Liver (tissue), 9 donors: ENCODE measurements around the gene TRPM1. TPM values are rescaled to one million over a fixed set of nuclear protein-coding genes. Genes with fewer than 3 reads are reported as not detected.

Experiments
- DNase-seq: peaks from one replicate; pipeline ENCODE4 v3.0.0-alpha.2; 2017; ENCODE audit warnings: low spot score
- H3K27ac ChIP-seq, 2 donors: one replicate each; pipeline ENCODE4 v1.7.0; 2013; ENCODE audit warnings: inconsistent platforms in 2 of 2, low read length in 2 of 2, control low read depth in 1 of 2, low read depth in 1 of 2, mild to moderate bottlenecking in 1 of 2
- H3K27me3 ChIP-seq, 4 donors: one replicate each; pipeline versions ENCODE4 v1.6.1 to v1.7.0; 2013; ENCODE audit warnings: low read length in 3 of 4, inconsistent platforms in 1 of 4, mild to moderate bottlenecking in 1 of 4, moderate library complexity in 1 of 4; ENCODE audit not compliant: control insufficient read depth in 4 of 4, insufficient read depth in 4 of 4
- H3K36me3 ChIP-seq, 4 donors: one replicate each; pipeline versions ENCODE4 v1.6.1 to v1.7.0; 2013; ENCODE audit warnings: low read length in 3 of 4, mild to moderate bottlenecking in 3 of 4, low read depth in 1 of 4, moderate library complexity in 1 of 4; ENCODE audit not compliant: control insufficient read depth in 4 of 4, insufficient read depth in 3 of 4
- H3K4me1 ChIP-seq, 4 donors: one replicate each; pipeline versions ENCODE4 v1.6.1 to v1.7.0; 2013; ENCODE audit warnings: low read length in 3 of 4, mild to moderate bottlenecking in 3 of 4, moderate library complexity in 1 of 4; ENCODE audit not compliant: control insufficient read depth in 4 of 4, insufficient read depth in 4 of 4
- H3K4me3 ChIP-seq, 3 donors: one replicate each; pipeline versions ENCODE4 v1.6.1 to v1.7.0; 2013; ENCODE audit warnings: low read length in 3 of 3, control low read depth in 1 of 3, low read depth in 1 of 3, mild to moderate bottlenecking in 1 of 3
- H3K9ac ChIP-seq, 2 donors: one replicate each; pipeline ENCODE4 v1.7.0; 2013; ENCODE audit warnings: low read length in 2 of 2, mild to moderate bottlenecking in 2 of 2, moderate library complexity in 2 of 2, control low read depth in 1 of 2, low read depth in 1 of 2
- H3K9me3 ChIP-seq, 4 donors: one replicate each; pipeline versions ENCODE4 v1.6.1 to v1.7.0; 2013; ENCODE audit warnings: low read length in 3 of 4; ENCODE audit not compliant: control insufficient read depth in 4 of 4
- EGR1 ChIP-seq, 2 donors: IDR thresholded peaks; 2 replicates each; pipeline ENCODE4 v1.6.1; 2016 to 2018; ENCODE audit warnings: antibody characterized with exemption in 2 of 2, low read depth in 2 of 2
- HNF4G ChIP-seq: IDR thresholded peaks from 2 replicates; pipeline ENCODE4 v1.6.1; 2016; ENCODE audit warnings: antibody characterized with exemption
- JUND ChIP-seq, 2 donors: IDR thresholded peaks; 2 replicates each; pipeline ENCODE4 v1.6.1; 2016; ENCODE audit warnings: antibody characterized with exemption in 2 of 2
- MAX ChIP-seq: IDR thresholded peaks from 2 replicates; pipeline ENCODE4 v1.6.1; 2016; ENCODE audit warnings: antibody characterized with exemption
- REST ChIP-seq: IDR thresholded peaks from 2 replicates; pipeline ENCODE4 v1.6.1; 2016; ENCODE audit warnings: antibody characterized with exemption, mild to moderate bottlenecking
- SP1 ChIP-seq: IDR thresholded peaks from 2 replicates; pipeline ENCODE4 v1.6.1; 2018; ENCODE audit warnings: antibody characterized with exemption, mild to moderate bottlenecking
- YY1 ChIP-seq: IDR thresholded peaks from 2 replicates; pipeline ENCODE4 v1.6.1; 2016; ENCODE audit warnings: antibody characterized with exemption, mild to moderate bottlenecking
- WGBS: extraction: QIAGEN DNeasy Blood & Tissue Kit; methylation state at CpG from one replicate; pipeline ENCODE4 v1.1.7; 2013; 5-methylcytosine and 5-hydroxymethylcytosine counted together
- polyA plus RNA-seq, 2 donors: library from polyadenylated mRNA; stranded (reverse) in 1 of 2; unstranded in 1 of 2; fragments of 200-250 nt in 1 of 2; fragments of >200 nt in 1 of 2; fragmentation: Nextera tagmentation in 1 of 2; extraction: Ambion mirVana in 1 of 2; gene quantifications; one replicate each; pipeline versions ENCODE4 v1.2.1 to v1.2.3, GENCODE V29; 2013 to 2015
- total RNA-seq, 2 donors: library from RNA; depleted of rRNA; stranded (reverse); fragments of >200 nt; gene quantifications; one replicate each; pipeline ENCODE4 v1.2.3, GENCODE V29; 2014
- donor health status: healthy.
- donor health status: healthy.
- donor health status: healthy.
- donor health status: healthy.
- donor health status: healthy.

The TRPM1 gene
- total and polyA plus RNA-seq, 4 donors, result not detected

- TF ChIP-seq REST (no peak), MAX (no peak), EGR1 (IDR thresholded peaks at IDR 0.05; ENCODE audit: low read depth in 2 of 2) (no peak), JUND (IDR thresholded peaks at IDR 0.05) (no peak), HNF4G (no peak)
Measured at GRCh38 chr15:31021067-31021665, 80.4 kb downstream of the TRPM1 start (continued).

DNA sequence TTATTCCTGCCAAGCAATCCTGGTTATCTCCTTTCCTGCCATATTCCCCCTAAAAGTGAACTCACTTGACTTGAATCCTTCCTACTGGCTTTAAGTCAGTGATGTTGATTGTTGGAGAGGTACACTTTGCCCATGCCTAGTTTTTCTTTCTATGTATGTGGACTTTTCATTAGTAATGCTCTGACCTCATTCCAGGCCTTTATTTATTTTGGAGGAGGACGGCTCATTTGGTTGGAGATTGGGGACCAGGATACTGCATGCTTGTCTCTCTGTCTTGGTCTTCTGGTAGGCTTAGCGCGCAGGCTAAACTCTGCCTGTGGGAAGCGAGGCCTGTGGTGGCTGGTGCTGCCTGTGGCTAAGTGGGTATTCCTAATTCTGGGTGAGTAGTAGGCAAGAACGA is 81.0 kb downstream of the TRPM1 start:
- no peaks in the 10 kb centered on the region for H3K9me3 ChIP-seq
- no peak overlapping the region for H3K4me3 ChIP-seq
- WGBS, result 87% methylated on average over 5 of the region's 5 CpGs
- no peak overlapping the region for H3K27ac ChIP-seq
- H3K4me1 ChIP-seq, result no peaks in the 10 kb centered on the region
- H3K9ac ChIP-seq, result no peak overlapping the region
- no peak for TF ChIP-seq EGR1 (IDR thresholded peaks at IDR 0.05; ENCODE audit: low read depth in 2 of 2)
- no peaks in the 10 kb centered on the region for H3K27me3 ChIP-seq
- no peaks in the 10 kb centered on the region for H3K36me3 ChIP-seq
- no peak for DNase-seq

- H3K9me3 ChIP-seq, result no peaks in the 10 kb centered on the region
- no peak for DNase-seq
- no peak for TF ChIP-seq SP1
- H3K36me3 ChIP-seq, result no peaks in the 10 kb centered on the region
- H3K27me3 ChIP-seq, result no peaks in the 10 kb centered on the region
- H3K27ac ChIP-seq, result no peak overlapping the region
- H3K4me1 ChIP-seq, result peaks cover 0 to 2% (median 0%) of the 10 kb centered on the region in 4 donors
- H3K4me3 ChIP-seq, result no peak overlapping the region
- H3K9ac ChIP-seq, result no peak overlapping the region
- WGBS, result 92% methylated on average over 3 of the region's 3 CpGs
Measured at GRCh38 chr15:31019986-31020385, 81.5 kb downstream of the TRPM1 start.

- WGBS, result 68% methylated on average over 1 of the region's 1 CpG
Measured at GRCh38 chr15:31017311-31017710, 84.2 kb downstream of the TRPM1 start.

More at GRCh38 chr15:31017311-31017710, 84.2 kb downstream of the TRPM1 start:
- no peak for DNase-seq
- Histone ChIP-seq H3K27me3 (no peaks in the 10 kb centered on the region), H3K4me1 (peaks cover 1 to 17% (median 12%) of the 10 kb centered on the region in 4 donors), H3K9me3 (peaks cover 0 to under 1% (median 0%) of the 10 kb centered on the region in 4 donors), H3K9ac (no peak overlapping the region), H3K36me3 (no peaks in the 10 kb centered on the region), H3K4me3 (no peak overlapping the region), H3K27ac (no peak overlapping the region)
- TF ChIP-seq YY1, result no peak
- TF ChIP-seq REST, result no peak
- no peak for TF ChIP-seq SP1
